DOHH2 (cell line): Measurements from ENCODE around the gene HMCES.
"Not testable (repeated sequence)": the region's sequence is repeated elsewhere in the genome, so short reads cannot be mapped to it uniquely, and the experiment has no call there.

Source experiments
- H3F3A ChIP-seq: fragments of 200-600 bp; sonication (generic), shearing (Covaris generic); 2 replicates; pipeline ENCODE4 v1.6.0; 2016; ENCODE audit warnings: antibody characterized with exemption, mild to moderate bottlenecking; ENCODE audit not compliant: control insufficient read depth, insufficient read depth
- H3K27ac ChIP-seq: fragments of 200-600 bp; sonication (generic); 2 replicates; pipeline ENCODE4 v1.5.1; 2014; ENCODE audit warnings: low read depth, mild to moderate bottlenecking, low read length, moderate library complexity
- H3K27me3 ChIP-seq: fragments of 200-600 bp; sonication (generic); 2 replicates; pipeline ENCODE4 v1.6.1; 2014; ENCODE audit warnings: mild to moderate bottlenecking, low read length, mixed read lengths; ENCODE audit not compliant: control insufficient read depth
- H3K36me3 ChIP-seq: fragments of 200-600 bp; sonication (generic); 2 replicates; pipeline ENCODE4 v1.6.1; 2014; ENCODE audit warnings: mild to moderate bottlenecking, low read length, moderate library complexity, mixed read lengths; ENCODE audit not compliant: control insufficient read depth
- H3K4me1 ChIP-seq: fragments of 200-600 bp; sonication (generic); 2 replicates; pipeline ENCODE4 v1.6.1; 2014; ENCODE audit warnings: mild to moderate bottlenecking, low read length, mixed read lengths; ENCODE audit not compliant: control insufficient read depth
- H3K4me2 ChIP-seq: fragments of 200-600 bp; sonication (generic); 2 replicates; pipeline ENCODE4 v1.6.0; 2014; ENCODE audit warnings: mild to moderate bottlenecking, low read length, moderate library complexity
- H3K4me3 ChIP-seq: fragments of 200-600 bp; sonication (generic); 2 replicates; pipeline ENCODE4 v1.5.1; 2014; ENCODE audit warnings: mild to moderate bottlenecking, low read length, mixed read lengths
- H3K79me2 ChIP-seq: fragments of 200-600 bp; sonication (generic); 2 replicates; pipeline ENCODE4 v1.6.1; 2014; ENCODE audit warnings: mild to moderate bottlenecking, low read length, mixed read lengths; ENCODE audit not compliant: control insufficient read depth
- H3K9me2 ChIP-seq: fragments of 200-600 bp; sonication (generic); replicated peaks from 2 replicates; pipeline ENCODE4 v1.6.1; 2014; ENCODE audit warnings: mild to moderate bottlenecking, low read length, mixed read lengths; ENCODE audit not compliant: control insufficient read depth
- H3K9me3 ChIP-seq: fragments of 200-600 bp; sonication (generic); 2 replicates; pipeline ENCODE4 v1.6.1; 2014; ENCODE audit warnings: antibody characterized with exemption, low read length, mixed read lengths; ENCODE audit not compliant: control insufficient read depth, insufficient read depth
- H4K20me1 ChIP-seq: fragments of 200-600 bp; sonication (generic); 2 replicates; pipeline ENCODE4 v1.6.0; 2014; ENCODE audit warnings: low read depth, mild to moderate bottlenecking, antibody characterized with exemption, low read length, moderate library complexity; ENCODE audit not compliant: control insufficient read depth, insufficient read depth
- CTCF ChIP-seq: fragments of 200-600 bp; sonication (generic); IDR thresholded peaks from one replicate; pipeline ENCODE4 v1.5.1; 2014; ENCODE audit warnings: antibody characterized with exemption, mild to moderate bottlenecking, low read depth, low read length; ENCODE audit not compliant: poor library complexity, severe bottlenecking
- EZH2phosphoT487 ChIP-seq: fragments of 200-600 bp; sonication (generic); IDR thresholded peaks from 2 replicates; pipeline ENCODE4 v1.6.1; 2017; ENCODE audit warnings: borderline replicate concordance, mild to moderate bottlenecking, antibody characterized with exemption, low read length, moderate library complexity, mixed read lengths

HMCES gene

GRCh38 chr3:129346695-129347457 is 68.2 kb downstream of the HMCES start:
- peaks cover 26% of the 10 kb centered on the region for H3K27me3 ChIP-seq
- H3K4me1 ChIP-seq: no peaks in the 10 kb centered on the region; the same call in 1 of the 2 replicates
- H3K9me3 ChIP-seq: no peaks in the 10 kb centered on the region
- H3K9me2 ChIP-seq: no peaks in the 10 kb centered on the region
- H4K20me1 ChIP-seq: no peaks in the 10 kb centered on the region
- no peak for TF ChIP-seq CTCF
- H3K36me3 ChIP-seq: no peaks in the 10 kb centered on the region
- no peak overlapping the region for H3K27ac ChIP-seq
- H3F3A ChIP-seq: no peaks in the 10 kb centered on the region
- no peak overlapping the region for H3K4me2 ChIP-seq
- no peaks in the 10 kb centered on the region for H3K79me2 ChIP-seq
- H3K4me3 ChIP-seq: no peak overlapping the region

- Histone ChIP-seq H3K27me3 (peaks cover 26% of the 10 kb centered on the region), H3K36me3 (no peaks in the 10 kb centered on the region), H3K4me1 (no peaks in the 10 kb centered on the region; the same call in 1 of the 2 replicates), H3F3A (no peaks in the 10 kb centered on the region), H3K4me3 (no peak overlapping the region), H3K9me2 (no peaks in the 10 kb centered on the region), H3K79me2 (no peaks in the 10 kb centered on the region), H4K20me1 (no peaks in the 10 kb centered on the region), H3K9me3 (no peaks in the 10 kb centered on the region), H3K4me2 (no peak overlapping the region), H3K27ac (no peak overlapping the region)
- TF ChIP-seq EZH2phosphoT487: no peak
- no peak for TF ChIP-seq CTCF
Observed at GRCh38 chr3:129347458-129347845, 68.8 kb downstream of the HMCES start.

GRCh38 chr3:129348734-129349133 is 70.1 kb downstream of the HMCES start:
- TF ChIP-seq CTCF: no peak
- TF ChIP-seq EZH2phosphoT487: no peak
- Histone ChIP-seq H3K9me2 (no peaks in the 10 kb centered on the region), H3K4me2 (no peak overlapping the region), H3K36me3 (no peaks in the 10 kb centered on the region), H3F3A (no peaks in the 10 kb centered on the region), H3K27me3 (peaks cover 23% of the 10 kb centered on the region), H3K4me1 (no peaks in the 10 kb centered on the region; the same call in 1 of the 2 replicates), H3K9me3 (no peaks in the 10 kb centered on the region), H3K27ac (no peak overlapping the region), H3K79me2 (no peaks in the 10 kb centered on the region), H4K20me1 (no peaks in the 10 kb centered on the region), H3K4me3 (no peak overlapping the region)

GRCh38 chr3:129349169-129349568 is 70.5 kb downstream of the HMCES start:
- H3K79me2 ChIP-seq: not testable (repeated sequence)

More at GRCh38 chr3:129349169-129349568, 70.5 kb downstream of the HMCES start:
- H3K27ac ChIP-seq, H3K36me3 ChIP-seq, H3K4me1 ChIP-seq, H3K4me3 ChIP-seq, H3K9me2 ChIP-seq, H3K9me3 ChIP-seq, H4K20me1 ChIP-seq, H3K4me2 ChIP-seq, H3F3A ChIP-seq: not testable (repeated sequence)
- peaks cover 20% of the 10 kb centered on the region for H3K27me3 ChIP-seq
